Measurements from ENCODE around the gene PIK3AP1. TPM values are rescaled to one million over a fixed set of nuclear protein-coding genes. Genes with fewer than 3 reads are reported as not detected.

PIK3AP1 gene, protein sequence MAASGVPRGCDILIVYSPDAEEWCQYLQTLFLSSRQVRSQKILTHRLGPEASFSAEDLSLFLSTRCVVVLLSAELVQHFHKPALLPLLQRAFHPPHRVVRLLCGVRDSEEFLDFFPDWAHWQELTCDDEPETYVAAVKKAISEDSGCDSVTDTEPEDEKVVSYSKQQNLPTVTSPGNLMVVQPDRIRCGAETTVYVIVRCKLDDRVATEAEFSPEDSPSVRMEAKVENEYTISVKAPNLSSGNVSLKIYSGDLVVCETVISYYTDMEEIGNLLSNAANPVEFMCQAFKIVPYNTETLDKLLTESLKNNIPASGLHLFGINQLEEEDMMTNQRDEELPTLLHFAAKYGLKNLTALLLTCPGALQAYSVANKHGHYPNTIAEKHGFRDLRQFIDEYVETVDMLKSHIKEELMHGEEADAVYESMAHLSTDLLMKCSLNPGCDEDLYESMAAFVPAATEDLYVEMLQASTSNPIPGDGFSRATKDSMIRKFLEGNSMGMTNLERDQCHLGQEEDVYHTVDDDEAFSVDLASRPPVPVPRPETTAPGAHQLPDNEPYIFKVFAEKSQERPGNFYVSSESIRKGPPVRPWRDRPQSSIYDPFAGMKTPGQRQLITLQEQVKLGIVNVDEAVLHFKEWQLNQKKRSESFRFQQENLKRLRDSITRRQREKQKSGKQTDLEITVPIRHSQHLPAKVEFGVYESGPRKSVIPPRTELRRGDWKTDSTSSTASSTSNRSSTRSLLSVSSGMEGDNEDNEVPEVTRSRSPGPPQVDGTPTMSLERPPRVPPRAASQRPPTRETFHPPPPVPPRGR
- 2.0 TPM in 1 of 2 replicates, not detected in the other for total RNA-seq (ENCODE audit: low replicate concordance)

GRCh38 chr10:96720422-96721206 is at the start of gene PIK3AP1:
TSS of gene PIK3AP1 (minus strand) at chr10:96720514. CDS start at chr10:96720394, 120 bp downstream.
- DNase-seq (ENCODE audit: low read depth), result no peak
- peak within 1 kb of the TSS; percentile 13 for H3K4me3 ChIP-seq (ENCODE audit: low read depth, low read length)
- no peak for TF ChIP-seq CTCF (IDR thresholded peaks at IDR 0.05; ENCODE audit: insufficient read depth, low read length)

DNA sequence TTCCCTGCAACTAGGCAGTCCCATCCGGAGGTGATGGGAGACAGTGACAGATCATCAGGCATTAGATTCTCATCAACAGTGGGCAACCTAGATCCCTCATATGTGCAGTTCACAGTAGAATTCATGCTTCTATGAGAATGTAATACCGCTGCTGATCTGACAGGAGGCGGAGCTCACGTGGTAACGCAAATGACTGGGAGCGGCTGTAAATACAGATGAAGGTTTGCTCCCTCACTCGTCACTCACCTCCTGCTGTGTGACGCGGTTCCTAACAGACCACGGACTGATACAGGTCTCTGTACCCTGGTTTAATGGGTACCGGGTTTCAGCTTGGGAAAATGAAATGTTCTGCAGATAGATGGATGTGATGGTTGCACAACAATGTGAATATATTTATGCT is 47.8 kb upstream of the PIK3AP1 start:
- DNase-seq (ENCODE audit: low read depth), result no peak
- no peak overlapping the region for H3K4me3 ChIP-seq (ENCODE audit: low read depth, low read length)
- TF ChIP-seq CTCF (IDR thresholded peaks at IDR 0.05; ENCODE audit: insufficient read depth, low read length), result no peak

- TF ChIP-seq CTCF (IDR thresholded peaks at IDR 0.05; ENCODE audit: insufficient read depth, low read length), result no peak
- no peak overlapping the region for H3K4me3 ChIP-seq (ENCODE audit: low read depth, low read length)
- no peak for DNase-seq (ENCODE audit: low read depth)
Observed at GRCh38 chr10:96767611-96768010, 47.3 kb upstream of the PIK3AP1 start.

DNA sequence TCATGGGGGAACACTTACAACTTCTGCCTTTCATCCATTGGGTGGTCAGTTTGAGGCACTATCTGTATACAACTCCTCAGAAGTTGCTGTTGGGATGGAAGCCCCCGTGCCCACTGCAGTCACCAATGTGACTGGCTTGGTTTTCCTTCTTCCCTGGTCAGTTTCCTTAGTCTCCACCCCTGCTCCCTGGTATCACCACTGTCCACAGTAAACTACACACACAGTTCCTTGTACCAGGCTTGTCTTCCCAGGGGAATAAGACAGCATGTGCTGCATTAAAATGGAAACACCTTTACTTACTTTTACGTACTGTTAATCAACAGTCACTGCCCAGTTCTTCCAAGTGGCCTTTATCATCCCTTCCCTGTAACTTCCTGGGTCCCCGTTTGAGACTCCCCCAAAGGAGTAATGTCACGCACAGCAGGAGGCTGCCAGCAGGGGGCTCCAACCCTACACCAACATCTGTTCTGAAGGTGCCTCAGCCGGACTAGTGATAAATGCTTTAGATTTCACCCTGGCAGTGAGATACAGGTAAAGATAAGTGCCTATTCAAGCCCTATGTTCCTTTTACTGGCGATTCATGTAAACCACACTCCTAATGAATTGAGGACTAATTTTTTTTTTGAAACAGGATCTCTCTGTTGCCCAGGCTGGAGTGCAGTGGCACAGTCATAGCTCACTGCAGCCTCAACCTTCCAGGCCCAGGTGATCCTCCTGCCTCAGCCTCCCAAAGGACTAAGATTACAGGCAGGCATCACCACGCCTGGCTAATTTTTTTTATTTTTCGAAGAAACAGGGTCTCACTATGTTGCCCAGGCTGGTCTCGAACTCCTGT is 45.3 kb upstream of the PIK3AP1 start:
- peak; percentile 58 for DNase-seq (ENCODE audit: low read depth)
- TF ChIP-seq CTCF (IDR thresholded peaks at IDR 0.05; ENCODE audit: insufficient read depth, low read length), result peak; percentile 84
- no peak overlapping the region for H3K4me3 ChIP-seq (ENCODE audit: low read depth, low read length)

DNA sequence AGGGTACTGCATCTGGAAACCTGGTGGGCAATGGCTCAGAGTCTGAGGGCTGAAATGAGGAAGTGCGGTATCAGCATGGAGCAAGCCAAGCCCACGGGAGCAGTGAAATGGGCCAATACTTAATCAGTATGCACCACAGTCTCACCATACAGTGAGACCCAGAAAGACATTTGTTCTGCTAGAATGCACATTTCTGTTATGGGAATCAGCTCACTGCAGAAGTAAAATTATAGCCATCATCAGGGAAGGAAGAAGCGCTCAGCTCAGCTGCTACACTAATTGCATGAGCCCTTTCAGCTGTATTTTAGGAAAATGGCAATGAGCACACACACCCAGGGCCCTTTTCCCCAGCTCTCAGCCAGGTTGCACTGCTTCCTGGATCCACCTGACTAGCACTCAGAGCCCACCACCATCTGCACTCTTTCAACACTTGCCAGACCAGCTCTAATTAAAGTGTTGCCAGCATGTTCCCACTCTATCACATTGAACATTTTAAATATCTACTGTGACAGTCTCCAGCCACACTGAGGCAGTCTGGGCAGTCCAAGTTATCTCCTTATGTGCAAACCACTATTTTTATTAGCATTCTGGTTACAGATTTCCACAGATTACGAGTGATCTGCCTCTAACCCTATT is 44.2 kb upstream of the PIK3AP1 start:
- H3K4me3 ChIP-seq (ENCODE audit: low read depth, low read length), result no peak overlapping the region
- no peak for TF ChIP-seq CTCF (IDR thresholded peaks at IDR 0.05; ENCODE audit: insufficient read depth, low read length)
- no peak for DNase-seq (ENCODE audit: low read depth)

Data from fibroblast of the aortic adventitia (primary cell).